ENCODE data around the gene EYS.

Gene EYS

DNA sequence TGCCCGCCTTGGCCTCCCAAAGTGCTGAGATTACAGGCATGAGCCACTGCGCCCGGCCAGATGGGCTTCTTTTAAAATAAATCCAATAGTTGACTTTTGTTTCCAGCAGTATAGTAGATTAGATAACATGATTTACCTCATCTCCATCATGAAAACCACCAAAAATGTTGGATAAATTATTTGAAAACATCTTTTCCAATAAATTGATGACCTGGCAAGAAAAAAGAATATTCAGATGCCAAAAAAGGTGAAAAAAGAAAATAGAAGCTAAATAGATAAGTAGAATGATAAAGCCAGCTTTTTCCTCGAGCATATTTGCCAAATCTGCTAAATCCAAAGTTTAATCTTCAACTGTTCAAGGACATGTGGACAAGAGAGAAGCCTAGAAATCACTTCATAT lies 1962.2 kb downstream of the EYS start:
- TF ChIP-seq, protein P1, sequence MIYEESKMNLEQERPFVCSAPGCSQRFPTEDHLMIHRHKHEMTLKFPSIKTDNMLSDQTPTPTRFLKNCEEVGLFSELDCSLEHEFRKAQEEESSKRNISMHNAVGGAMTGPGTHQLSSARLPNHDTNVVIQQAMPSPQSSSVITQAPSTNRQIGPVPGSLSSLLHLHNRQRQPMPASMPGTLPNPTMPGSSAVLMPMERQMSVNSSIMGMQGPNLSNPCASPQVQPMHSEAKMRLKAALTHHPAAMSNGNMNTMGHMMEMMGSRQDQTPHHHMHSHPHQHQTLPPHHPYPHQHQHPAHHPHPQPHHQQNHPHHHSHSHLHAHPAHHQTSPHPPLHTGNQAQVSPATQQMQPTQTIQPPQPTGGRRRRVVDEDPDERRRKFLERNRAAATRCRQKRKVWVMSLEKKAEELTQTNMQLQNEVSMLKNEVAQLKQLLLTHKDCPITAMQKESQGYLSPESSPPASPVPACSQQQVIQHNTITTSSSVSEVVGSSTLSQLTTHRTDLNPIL (CRISPR knock-in tag; IDR thresholded peaks at IDR 0.05; ENCODE audit: low read depth) = no peak
- TF ChIP-seq ESRRG (CRISPR knock-in tag; IDR thresholded peaks at IDR 0.05) (no peak), ARNTL (CRISPR knock-in tag; IDR thresholded peaks at IDR 0.05; ENCODE audit: borderline replicate concordance, low read depth) (no peak), BACH2 (CRISPR knock-in tag; IDR thresholded peaks at IDR 0.05; ENCODE audit: borderline replicate concordance) (no peak)
- no peak for ATAC-seq

DNA sequence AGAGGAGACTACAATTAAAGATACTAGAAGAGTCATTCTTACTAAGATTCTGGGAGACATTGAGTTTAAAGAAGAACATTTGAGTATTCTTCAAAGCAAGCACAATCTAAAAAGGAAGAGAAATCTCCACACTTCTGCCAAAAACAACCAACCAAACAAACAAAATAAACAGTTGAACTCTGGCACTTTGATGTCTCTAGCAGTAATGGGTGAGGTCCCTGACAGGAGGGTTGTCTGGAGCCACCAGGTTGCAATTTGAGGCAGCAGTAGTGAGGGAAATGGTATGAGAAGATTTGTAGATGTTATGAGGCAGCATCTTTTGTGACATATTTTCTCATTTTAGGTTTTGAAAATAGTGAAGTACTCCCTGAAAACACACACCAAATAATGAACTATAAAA lies 1963.3 kb downstream of the EYS start:
- no peak for ATAC-seq
- TF ChIP-seq CSDC2 (CRISPR knock-in tag; IDR thresholded peaks at IDR 0.05) = no peak
- TF ChIP-seq, protein P2, sequence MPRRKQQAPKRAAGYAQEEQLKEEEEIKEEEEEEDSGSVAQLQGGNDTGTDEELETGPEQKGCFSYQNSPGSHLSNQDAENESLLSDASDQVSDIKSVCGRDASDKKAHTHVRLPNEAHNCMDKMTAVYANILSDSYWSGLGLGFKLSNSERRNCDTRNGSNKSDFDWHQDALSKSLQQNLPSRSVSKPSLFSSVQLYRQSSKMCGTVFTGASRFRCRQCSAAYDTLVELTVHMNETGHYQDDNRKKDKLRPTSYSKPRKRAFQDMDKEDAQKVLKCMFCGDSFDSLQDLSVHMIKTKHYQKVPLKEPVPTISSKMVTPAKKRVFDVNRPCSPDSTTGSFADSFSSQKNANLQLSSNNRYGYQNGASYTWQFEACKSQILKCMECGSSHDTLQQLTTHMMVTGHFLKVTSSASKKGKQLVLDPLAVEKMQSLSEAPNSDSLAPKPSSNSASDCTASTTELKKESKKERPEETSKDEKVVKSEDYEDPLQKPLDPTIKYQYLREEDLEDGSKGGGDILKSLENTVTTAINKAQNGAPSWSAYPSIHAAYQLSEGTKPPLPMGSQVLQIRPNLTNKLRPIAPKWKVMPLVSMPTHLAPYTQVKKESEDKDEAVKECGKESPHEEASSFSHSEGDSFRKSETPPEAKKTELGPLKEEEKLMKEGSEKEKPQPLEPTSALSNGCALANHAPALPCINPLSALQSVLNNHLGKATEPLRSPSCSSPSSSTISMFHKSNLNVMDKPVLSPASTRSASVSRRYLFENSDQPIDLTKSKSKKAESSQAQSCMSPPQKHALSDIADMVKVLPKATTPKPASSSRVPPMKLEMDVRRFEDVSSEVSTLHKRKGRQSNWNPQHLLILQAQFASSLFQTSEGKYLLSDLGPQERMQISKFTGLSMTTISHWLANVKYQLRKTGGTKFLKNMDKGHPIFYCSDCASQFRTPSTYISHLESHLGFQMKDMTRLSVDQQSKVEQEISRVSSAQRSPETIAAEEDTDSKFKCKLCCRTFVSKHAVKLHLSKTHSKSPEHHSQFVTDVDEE (CRISPR knock-in tag; IDR thresholded peaks at IDR 0.05) = no peak
- TF ChIP-seq ZNF70 (CRISPR knock-in tag; IDR thresholded peaks at IDR 0.05) = no peak
- TF ChIP-seq ZFP30 (CRISPR knock-in tag; IDR thresholded peaks at IDR 0.05) = no peak
- TF ChIP-seq, protein P3, sequence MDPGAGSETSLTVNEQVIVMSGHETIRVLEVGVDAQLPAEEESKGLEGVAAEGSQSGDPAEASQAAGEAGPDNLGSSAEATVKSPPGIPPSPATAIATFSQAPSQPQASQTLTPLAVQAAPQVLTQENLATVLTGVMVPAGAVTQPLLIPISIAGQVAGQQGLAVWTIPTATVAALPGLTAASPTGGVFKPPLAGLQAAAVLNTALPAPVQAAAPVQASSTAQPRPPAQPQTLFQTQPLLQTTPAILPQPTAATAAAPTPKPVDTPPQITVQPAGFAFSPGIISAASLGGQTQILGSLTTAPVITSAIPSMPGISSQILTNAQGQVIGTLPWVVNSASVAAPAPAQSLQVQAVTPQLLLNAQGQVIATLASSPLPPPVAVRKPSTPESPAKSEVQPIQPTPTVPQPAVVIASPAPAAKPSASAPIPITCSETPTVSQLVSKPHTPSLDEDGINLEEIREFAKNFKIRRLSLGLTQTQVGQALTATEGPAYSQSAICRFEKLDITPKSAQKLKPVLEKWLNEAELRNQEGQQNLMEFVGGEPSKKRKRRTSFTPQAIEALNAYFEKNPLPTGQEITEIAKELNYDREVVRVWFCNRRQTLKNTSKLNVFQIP (CRISPR knock-in tag; IDR thresholded peaks at IDR 0.05; ENCODE audit: borderline replicate concordance, low read depth) = no peak
- TF ChIP-seq SNAI2 (CRISPR knock-in tag; IDR thresholded peaks at IDR 0.05) = no peak
- no peak for TF ChIP-seq TOX (CRISPR knock-in tag; IDR thresholded peaks at IDR 0.05; ENCODE audit: borderline replicate concordance)
- TF ChIP-seq, protein P4, sequence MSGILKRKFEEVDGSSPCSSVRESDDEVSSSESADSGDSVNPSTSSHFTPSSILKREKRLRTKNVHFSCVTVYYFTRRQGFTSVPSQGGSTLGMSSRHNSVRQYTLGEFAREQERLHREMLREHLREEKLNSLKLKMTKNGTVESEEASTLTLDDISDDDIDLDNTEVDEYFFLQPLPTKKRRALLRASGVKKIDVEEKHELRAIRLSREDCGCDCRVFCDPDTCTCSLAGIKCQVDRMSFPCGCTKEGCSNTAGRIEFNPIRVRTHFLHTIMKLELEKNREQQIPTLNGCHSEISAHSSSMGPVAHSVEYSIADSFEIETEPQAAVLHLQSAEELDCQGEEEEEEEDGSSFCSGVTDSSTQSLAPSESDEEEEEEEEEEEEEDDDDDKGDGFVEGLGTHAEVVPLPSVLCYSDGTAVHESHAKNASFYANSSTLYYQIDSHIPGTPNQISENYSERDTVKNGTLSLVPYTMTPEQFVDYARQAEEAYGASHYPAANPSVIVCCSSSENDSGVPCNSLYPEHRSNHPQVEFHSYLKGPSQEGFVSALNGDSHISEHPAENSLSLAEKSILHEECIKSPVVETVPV (CRISPR knock-in tag; IDR thresholded peaks at IDR 0.05) = no peak
- no peak for TF ChIP-seq PPARA (CRISPR knock-in tag; IDR thresholded peaks at IDR 0.05; ENCODE audit: borderline replicate concordance)

DNA sequence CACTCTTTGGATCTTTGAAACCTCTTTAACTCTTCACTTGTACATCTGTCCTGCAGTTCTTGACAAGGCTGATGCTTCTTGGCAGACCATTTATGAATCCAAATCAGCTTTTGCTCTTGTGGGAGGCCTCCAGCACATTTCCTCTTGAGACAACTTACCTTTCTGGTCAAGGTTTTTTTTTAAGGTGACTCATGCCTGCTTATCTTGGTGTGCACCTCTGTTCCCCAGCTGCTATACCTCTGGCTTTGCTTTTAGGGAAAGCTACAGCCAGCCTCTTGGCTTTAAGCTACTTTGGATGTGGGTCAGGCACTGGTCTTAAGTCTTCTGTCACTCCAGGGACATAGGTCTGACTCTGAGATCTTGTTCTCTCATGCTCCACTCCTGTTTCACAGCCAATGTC lies 1965.0 kb downstream of the EYS start:
- TF ChIP-seq, protein P2 (CRISPR knock-in tag; IDR thresholded peaks at IDR 0.05) = no peak
- no peak for TF ChIP-seq SNAI2 (CRISPR knock-in tag; IDR thresholded peaks at IDR 0.05)
- ATAC-seq = no peak

DNA sequence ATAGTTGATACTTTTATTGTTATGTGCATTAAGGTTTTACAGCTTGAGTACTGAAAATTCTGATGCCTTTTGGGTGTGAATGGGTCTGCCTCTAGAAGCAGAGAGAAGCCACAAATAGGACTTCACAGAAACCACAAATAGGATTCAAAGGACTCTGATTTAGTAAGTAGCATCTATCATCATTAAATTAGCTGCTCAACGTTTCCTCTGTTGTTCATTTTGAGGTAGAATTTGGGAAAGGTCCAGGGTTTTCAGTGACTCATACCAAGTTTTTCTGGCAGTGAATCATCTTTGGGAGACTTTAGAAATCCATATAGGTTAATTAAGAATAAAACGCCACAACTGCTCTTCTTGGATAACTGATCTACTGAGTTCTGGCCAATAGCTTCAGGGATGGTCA lies 1966.3 kb downstream of the EYS start:
- ATAC-seq = peak; percentile 79
- TF ChIP-seq ISL1 (CRISPR knock-in tag; IDR thresholded peaks at IDR 0.05) = peak; percentile 84
- no peak for TF ChIP-seq RARB (CRISPR knock-in tag; IDR thresholded peaks at IDR 0.05)
- no peak for TF ChIP-seq CSDC2 (CRISPR knock-in tag; IDR thresholded peaks at IDR 0.05)
- no peak for TF ChIP-seq ZNF565 (CRISPR knock-in tag; conservative IDR thresholded peaks at IDR 0.05; ENCODE audit: low read depth)
- no peak for TF ChIP-seq BACH2 (CRISPR knock-in tag; IDR thresholded peaks at IDR 0.05; ENCODE audit: borderline replicate concordance)
- TF ChIP-seq, protein P5, sequence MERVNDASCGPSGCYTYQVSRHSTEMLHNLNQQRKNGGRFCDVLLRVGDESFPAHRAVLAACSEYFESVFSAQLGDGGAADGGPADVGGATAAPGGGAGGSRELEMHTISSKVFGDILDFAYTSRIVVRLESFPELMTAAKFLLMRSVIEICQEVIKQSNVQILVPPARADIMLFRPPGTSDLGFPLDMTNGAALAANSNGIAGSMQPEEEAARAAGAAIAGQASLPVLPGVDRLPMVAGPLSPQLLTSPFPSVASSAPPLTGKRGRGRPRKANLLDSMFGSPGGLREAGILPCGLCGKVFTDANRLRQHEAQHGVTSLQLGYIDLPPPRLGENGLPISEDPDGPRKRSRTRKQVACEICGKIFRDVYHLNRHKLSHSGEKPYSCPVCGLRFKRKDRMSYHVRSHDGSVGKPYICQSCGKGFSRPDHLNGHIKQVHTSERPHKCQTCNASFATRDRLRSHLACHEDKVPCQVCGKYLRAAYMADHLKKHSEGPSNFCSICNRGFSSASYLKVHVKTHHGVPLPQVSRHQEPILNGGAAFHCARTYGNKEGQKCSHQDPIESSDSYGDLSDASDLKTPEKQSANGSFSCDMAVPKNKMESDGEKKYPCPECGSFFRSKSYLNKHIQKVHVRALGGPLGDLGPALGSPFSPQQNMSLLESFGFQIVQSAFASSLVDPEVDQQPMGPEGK (CRISPR knock-in tag; IDR thresholded peaks at IDR 0.05; ENCODE audit: borderline replicate concordance) = peak; percentile 86; the same call in 1 of the 2 replicates
- TF ChIP-seq, protein P2 (CRISPR knock-in tag; IDR thresholded peaks at IDR 0.05) = no peak
- TF ChIP-seq TCF4 (CRISPR knock-in tag; IDR thresholded peaks at IDR 0.05; ENCODE audit: borderline replicate concordance) = no peak
- no peak for TF ChIP-seq OSR1 (CRISPR knock-in tag; IDR thresholded peaks at IDR 0.05)
- TF ChIP-seq ZC3H10 (CRISPR knock-in tag; IDR thresholded peaks at IDR 0.05) = peak; percentile 76; the same call in 1 of the 2 replicates

All from SK-N-SH treated with all-trans-retinoic acid at 6 μM for 48 hours (cell line).